GM12891 (cell line): ENCODE results near the gene PODN.

Source experiments
- POLR2A ChIP-seq: IDR thresholded peaks from 2 replicates; pipeline ENCODE4 v1.6.1; 2011; ENCODE audit warnings: low read depth, low read length, control low read depth
- POLR2AphosphoS5 ChIP-seq: IDR thresholded peaks from 2 replicates; pipeline ENCODE4 v1.6.1; 2011; ENCODE audit warnings: low read depth, low read length, control low read depth

GRCh38 chr1:53026254-53026653, 35.8 kb upstream of the PODN start:
- TF ChIP-seq POLR2AphosphoS5 (no peak), POLR2A (no peak)
